ENCODE data around the gene NTPCR. TPM values are rescaled to one million over a fixed set of nuclear protein-coding genes. Genes with fewer than 3 reads are reported as not detected.

The NTPCR gene
- total RNA-seq, 2 experiments from 2014 or later, result 41.7 to 45.0 TPM

DNA sequence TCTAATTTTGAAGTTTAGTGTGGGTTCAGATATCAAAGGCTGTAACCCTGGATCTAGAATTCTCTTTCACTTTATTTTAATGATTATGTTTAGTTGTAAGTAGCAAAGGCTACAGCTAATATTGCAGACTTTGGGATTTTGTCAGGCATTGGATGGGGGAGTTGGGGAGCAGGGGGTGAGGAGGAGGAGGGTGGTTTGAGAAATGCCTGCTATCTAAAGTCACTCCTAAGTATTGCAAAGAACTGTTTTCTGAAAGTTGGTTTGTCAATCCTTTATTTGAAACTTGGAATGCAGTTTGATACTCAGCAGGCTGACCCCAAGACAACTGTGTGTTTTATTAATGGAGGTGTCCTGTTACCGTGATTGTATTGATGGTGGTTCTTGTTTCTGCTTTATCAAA, 1.2 kb downstream of the NTPCR start:
- no peaks in the 10 kb centered on the region for H3K27me3 Mint-ChIP-seq
- intact Hi-C loops (cut with micrococcal nuclease), result loop anchor here (1.0 to 5.0 kb wide), 5 partner anchors 27 to 321 kb away; partner anchors contain the start of genes MAP10 and SIPA1L2
- DNase-seq, result no peak
- peaks cover 11% of the 10 kb centered on the region for H3K36me3 Mint-ChIP-seq
- peaks cover 34% of the 10 kb centered on the region for H3K4me1 Mint-ChIP-seq (ENCODE audit: low read depth)
- H3K9me3 Mint-ChIP-seq, result no peaks in the 10 kb centered on the region
- CTCF ChIA-PET, result interaction anchor here (0.6 to 1.3 kb wide), 4 partner anchors 11 to 322 kb away, joined by 3 to 6 read pairs (median 4); partner anchors contain the start of gene SIPA1L2
- POLR2A ChIA-PET, result interaction anchor here (1.3 kb wide), 1 partner anchor 28 kb away, joined by 3 read pairs; no protein-coding TSS in a partner anchor
- H3K27ac Mint-ChIP-seq, result no peak overlapping the region
- H3K4me3 Mint-ChIP-seq, result peak overlapping the region; percentile 93

DNA sequence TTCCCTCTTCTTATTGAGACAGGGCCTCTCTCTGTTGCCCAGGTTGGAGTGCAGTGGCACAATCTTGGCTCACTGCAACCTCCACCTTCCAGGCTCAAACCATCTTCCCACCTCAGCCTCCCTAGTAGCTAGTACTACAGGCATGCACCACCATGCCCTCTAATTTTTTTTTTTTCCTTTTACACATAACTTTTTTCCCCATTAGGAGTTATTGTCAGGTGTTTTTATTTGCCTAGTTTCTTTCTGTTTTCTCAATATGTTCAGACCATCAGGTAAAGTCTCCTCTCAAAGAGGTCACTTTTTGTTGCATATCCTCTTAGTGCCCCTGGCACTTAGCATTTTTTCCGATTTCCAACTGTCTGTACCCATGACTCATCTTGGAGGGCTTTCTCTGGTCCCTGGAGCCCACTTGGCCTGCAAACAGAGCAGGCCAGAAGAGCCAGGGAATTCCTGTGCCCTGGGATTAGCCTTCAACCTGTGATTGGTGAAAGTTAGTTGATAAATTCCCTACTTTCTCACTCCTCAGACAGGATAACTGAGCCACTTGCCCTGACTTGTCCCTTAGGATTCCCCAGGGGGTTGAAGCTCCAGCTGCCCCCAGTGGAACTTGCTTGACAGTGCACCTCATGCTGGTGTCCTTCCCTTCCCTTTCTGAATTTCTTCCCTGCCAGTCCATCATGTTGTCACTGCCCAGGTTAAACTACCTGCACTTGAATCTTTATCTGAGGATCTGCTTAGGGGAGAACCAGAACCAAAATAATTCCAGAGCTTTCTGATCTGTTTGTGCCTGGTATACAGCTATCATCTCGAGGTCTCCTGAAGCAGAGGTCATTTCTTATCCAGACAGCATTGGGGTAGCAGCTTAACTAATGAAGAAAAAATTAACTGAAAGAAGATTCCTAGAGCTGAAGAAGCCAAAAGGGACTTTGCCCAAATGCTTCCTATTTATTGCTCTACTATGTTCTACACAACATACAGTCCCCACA, 2.4 kb downstream of the NTPCR start:
- peaks cover 34% of the 10 kb centered on the region for H3K4me1 Mint-ChIP-seq (ENCODE audit: low read depth)
- peak; percentile 46 for DNase-seq
- peaks cover 20% of the 10 kb centered on the region for H3K36me3 Mint-ChIP-seq
- intact Hi-C loops (cut with micrococcal nuclease), result loop anchor here (5.0 kb wide), 1 partner anchor 41 kb away; no protein-coding TSS in a partner anchor
- ChIA-PET POLR2A (interaction anchor here (0.8 kb wide), 1 partner anchor 1020 kb away, joined by 4 read pairs; no protein-coding TSS in a partner anchor), CTCF (interaction anchor here (0.7 to 1.6 kb wide), 6 partner anchors 10 to 316 kb away, joined by 3 to 7 read pairs (median 4); partner anchors contain the start of gene MAP10)
- H3K27me3 Mint-ChIP-seq, result no peaks in the 10 kb centered on the region
- no peak overlapping the region for H3K4me3 Mint-ChIP-seq
- peaks cover 3% of the 10 kb centered on the region for H3K9me3 Mint-ChIP-seq
- no peak overlapping the region for H3K27ac Mint-ChIP-seq

DNA sequence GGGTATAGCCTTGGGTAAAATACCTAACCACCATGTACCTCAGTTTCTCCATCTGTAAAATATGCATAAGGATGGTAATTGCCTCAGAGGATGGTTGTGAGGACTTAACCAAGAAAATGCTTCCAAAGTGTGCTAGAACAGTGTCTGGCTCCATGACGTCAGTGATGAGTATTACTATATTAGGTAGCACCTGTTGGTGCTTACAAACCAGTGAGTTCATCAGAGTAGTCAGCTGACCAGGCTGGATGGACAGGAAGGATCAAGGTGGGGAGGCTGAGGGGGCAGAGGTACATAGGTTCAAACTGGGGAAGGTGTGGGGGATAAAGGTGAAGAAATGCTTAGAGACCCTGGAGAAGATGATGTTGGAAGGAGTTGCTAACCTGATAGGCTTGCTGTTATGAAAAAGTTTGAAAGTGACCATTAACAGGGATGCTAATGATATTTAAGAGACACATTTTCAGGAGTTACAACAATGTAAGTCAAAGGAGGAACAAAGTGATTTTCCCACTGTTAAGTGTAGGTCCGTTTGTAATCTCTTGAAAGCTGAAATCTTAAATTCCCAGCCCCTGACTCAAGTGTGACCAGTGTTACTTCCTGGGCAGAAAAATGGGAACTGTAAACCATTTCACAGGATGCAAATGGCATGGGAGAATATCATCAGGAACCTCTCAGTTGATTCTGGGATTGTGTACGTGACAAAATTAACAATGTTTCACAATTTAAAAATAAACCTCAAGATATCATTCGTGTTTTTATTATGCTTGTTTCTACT, 4.4 kb downstream of the NTPCR start:
- Mint-ChIP-seq H3K9me3 (peaks cover 11% of the 10 kb centered on the region), H3K4me3 (no peak overlapping the region), H3K27me3 (no peaks in the 10 kb centered on the region), H3K27ac (no peak overlapping the region), H3K36me3 (peaks cover 38% of the 10 kb centered on the region), H3K4me1 (ENCODE audit: low read depth) (peaks cover 27% of the 10 kb centered on the region)
- CTCF ChIA-PET, result no interaction called here
- POLR2A ChIA-PET, result no interaction called here
- intact Hi-C loops (cut with micrococcal nuclease), result loop anchor here (5.0 kb wide), 1 partner anchor 42 kb away; no protein-coding TSS in a partner anchor
- DNase-seq, result no peak

DNA sequence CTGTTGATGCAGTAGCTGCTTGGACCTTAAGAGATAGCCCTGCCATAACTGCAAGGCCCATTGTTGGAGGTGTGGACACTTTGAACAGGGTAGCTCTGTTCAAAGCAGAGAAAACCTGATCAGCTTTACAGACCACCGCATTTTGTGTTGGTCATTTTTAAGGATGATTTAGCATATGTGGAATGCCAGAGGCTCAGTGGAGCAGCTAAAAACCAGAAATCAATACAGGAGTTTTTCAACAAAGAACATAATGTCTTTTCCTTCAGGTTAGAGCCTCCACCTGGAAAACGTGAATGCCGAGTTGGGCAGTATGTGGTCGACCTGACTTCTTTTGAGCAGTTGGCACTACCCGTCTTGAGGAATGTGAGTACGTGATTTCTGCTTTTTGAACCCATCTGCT, 5.7 kb downstream of the NTPCR start:
- Mint-ChIP-seq H3K9me3 (peaks cover 11% of the 10 kb centered on the region), H3K27ac (no peak overlapping the region), H3K27me3 (no peaks in the 10 kb centered on the region), H3K4me1 (ENCODE audit: low read depth) (peaks cover 21% of the 10 kb centered on the region), H3K4me3 (no peak overlapping the region), H3K36me3 (peaks cover 44% of the 10 kb centered on the region)
- DNase-seq, result no peak
- ChIA-PET POLR2A (no interaction called here), CTCF (no interaction called here)
- intact Hi-C loops (cut with micrococcal nuclease), result no loop called here

DNA sequence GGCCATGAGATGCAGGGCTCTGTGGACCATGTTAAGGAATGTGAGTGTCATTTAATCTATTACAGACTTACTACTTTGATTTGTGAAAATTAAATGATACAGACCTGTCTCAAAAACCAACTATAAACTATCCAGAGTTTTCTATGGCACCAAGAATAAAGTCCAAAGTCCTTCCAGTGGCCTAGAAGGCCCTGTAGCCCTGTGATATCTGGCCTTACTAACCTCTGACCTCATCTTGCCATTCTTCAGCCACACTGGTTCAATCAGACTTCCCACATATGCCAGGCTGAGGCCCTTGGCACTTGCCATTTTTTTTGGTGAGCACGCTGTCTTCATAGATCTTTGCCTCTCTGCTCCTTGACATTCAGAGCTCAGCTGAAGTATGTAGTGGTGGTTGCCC, 7.7 kb downstream of the NTPCR start:
- Mint-ChIP-seq H3K4me1 (ENCODE audit: low read depth) (peaks cover 2% of the 10 kb centered on the region), H3K27ac (no peak overlapping the region), H3K36me3 (peaks cover 46% of the 10 kb centered on the region), H3K27me3 (no peaks in the 10 kb centered on the region), H3K4me3 (no peak overlapping the region), H3K9me3 (peaks cover 11% of the 10 kb centered on the region)
- DNase-seq, result no peak
- ChIA-PET POLR2A (no interaction called here), CTCF (no interaction called here)
- intact Hi-C loops (cut with micrococcal nuclease), result no loop called here

DNA sequence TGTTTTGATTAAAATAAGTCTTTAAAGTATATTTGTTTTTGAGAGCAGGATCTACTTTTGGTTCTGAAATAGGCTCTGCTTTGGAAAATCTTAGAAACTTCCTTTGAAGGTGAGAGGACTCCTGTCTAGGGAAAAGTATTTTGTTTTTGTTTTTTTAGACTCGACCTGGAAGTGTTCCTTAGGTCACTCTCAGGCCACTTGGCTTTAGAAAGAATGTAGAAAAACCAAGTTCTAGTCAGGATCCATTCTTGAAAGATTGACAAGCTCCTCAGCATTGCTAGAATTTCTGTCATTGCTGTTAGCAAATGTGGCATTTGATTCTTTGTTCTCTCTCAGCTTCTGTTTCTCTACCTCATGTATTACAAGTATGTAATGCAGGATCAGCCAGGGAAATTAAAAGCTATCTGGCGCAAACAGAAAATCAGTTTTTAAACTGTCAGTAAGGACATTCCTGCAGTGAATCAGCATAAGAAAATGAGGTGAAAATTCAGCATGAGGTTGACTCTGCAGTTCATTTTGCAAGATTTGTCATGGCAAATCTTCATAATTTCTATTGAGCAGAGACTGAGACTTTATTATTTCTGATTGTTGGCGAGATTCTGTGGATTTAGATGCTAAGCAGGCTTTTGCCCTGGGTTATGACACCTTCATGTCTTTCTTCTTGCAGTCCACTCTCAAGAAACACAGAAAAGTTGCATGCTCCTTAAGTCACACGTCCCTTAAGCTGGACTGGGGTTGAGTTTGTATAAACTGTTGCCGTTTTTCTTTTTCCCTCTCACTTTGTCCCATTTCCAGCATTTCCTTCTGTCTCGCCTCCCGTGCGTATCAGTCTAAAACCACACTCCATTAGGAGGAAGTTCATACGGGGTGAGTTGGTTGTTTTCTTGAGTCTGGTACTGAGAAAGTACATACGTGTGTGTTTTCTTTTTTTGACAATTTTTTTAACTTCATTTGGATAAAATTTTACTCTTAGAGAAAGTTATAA, 12.6 kb downstream of the NTPCR start:
- intact Hi-C loops (cut with micrococcal nuclease), result no loop called here
- H3K27me3 Mint-ChIP-seq, result no peaks in the 10 kb centered on the region
- no peak overlapping the region for H3K27ac Mint-ChIP-seq
- peaks cover 6% of the 10 kb centered on the region for H3K4me1 Mint-ChIP-seq (ENCODE audit: low read depth)
- peaks cover 7% of the 10 kb centered on the region for H3K9me3 Mint-ChIP-seq
- no peak overlapping the region for H3K4me3 Mint-ChIP-seq
- H3K36me3 Mint-ChIP-seq, result peaks cover 37% of the 10 kb centered on the region
- ChIA-PET POLR2A (no interaction called here), CTCF (interaction anchor here (1.2 to 1.9 kb wide), 2 partner anchors 10 to 12 kb away, joined by 4 to 7 read pairs; no protein-coding TSS in a partner anchor)
- DNase-seq, result no peak

DNA sequence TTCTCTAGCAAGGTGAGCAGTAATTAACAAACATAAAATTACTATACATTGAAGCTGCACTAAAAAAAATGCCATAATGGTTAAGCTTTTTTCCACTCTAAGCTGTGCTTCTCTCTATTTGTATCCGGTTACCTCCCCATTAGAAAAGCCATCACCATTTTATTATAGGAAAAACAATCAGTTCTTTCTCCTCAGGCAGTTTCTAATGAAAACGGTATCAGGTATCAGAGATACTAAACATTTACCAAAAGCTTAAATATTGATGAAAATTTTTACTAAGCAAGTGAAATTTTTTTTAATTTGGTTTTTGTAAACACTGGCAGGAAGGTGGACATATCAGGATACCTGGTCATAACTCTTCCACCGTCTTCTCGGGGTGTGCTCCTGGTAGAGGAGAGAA, 14.2 kb downstream of the NTPCR start:
- H3K27me3 Mint-ChIP-seq, result no peaks in the 10 kb centered on the region
- intact Hi-C loops (cut with micrococcal nuclease), result no loop called here
- H3K4me1 Mint-ChIP-seq (ENCODE audit: low read depth), result peaks cover 6% of the 10 kb centered on the region
- H3K9me3 Mint-ChIP-seq, result no peaks in the 10 kb centered on the region
- H3K36me3 Mint-ChIP-seq, result peaks cover 28% of the 10 kb centered on the region
- DNase-seq, result no peak
- CTCF ChIA-PET, result no interaction called here
- no peak overlapping the region for H3K27ac Mint-ChIP-seq
- POLR2A ChIA-PET, result no interaction called here
- no peak overlapping the region for H3K4me3 Mint-ChIP-seq

DNA sequence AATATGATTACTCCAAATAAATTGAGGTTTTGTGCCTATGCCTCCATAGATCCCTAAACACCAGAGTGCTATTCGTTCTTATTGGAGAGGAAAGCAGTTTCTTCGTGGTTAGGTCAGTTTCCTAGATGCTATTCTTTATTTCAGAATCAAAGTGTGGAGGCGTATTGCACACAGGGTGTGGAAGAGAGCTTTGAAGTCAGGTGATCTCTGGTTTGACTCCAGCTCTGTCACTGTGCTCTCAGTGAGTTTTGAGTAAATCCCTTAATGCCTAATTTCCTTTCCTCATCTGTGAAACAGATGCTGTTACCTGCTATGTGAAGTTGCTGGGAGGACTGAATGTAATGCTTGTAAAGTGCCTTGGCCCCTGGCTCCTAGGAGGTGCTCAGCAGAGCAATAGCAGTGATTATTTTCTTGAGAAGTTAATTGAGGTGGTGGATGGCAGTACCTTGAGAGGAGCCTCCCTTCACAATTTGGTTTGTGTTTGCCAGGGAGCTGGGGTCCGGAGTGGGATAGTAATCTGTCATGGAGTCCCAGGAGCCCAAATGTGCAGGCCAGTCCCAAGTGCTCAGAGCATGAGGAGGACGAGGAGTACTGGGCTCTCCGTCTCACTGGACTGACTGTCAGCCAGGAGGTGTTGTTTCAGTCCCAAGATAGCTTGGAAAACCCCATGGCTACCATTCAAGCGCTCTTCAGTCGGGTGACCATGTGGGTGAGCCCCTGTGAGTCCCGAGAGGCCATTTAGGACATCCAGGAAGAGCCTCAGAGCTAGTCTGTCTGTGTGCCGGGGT, 14.9 kb downstream of the NTPCR start:
- no peaks in the 10 kb centered on the region for H3K9me3 Mint-ChIP-seq
- intact Hi-C loops (cut with micrococcal nuclease), result no loop called here
- ChIA-PET CTCF (no interaction called here), POLR2A (no interaction called here)
- H3K4me1 Mint-ChIP-seq (ENCODE audit: low read depth), result peaks cover 6% of the 10 kb centered on the region
- H3K36me3 Mint-ChIP-seq, result peaks cover 32% of the 10 kb centered on the region
- H3K4me3 Mint-ChIP-seq, result no peak overlapping the region
- no peaks in the 10 kb centered on the region for H3K27me3 Mint-ChIP-seq
- no peak overlapping the region for H3K27ac Mint-ChIP-seq
- DNase-seq, result no peak

DNA sequence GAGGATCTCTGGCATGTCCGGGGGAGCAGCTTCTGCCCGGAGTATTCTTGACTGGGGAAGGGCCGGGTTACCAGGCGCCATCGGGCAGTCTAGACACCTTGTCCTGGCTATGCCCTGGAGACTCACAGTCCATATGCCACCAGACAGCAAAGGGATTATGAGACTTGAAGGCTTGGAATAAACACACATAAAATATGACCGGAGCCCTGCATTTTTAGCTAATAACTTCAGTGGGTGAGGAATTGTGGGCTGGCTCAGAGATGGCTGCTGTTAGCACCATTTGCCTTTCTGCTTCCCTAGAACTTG, 15.5 kb downstream of the NTPCR start:
- Mint-ChIP-seq H3K36me3 (peaks cover 33% of the 10 kb centered on the region), H3K4me3 (no peak overlapping the region), H3K27me3 (no peaks in the 10 kb centered on the region), H3K4me1 (ENCODE audit: low read depth) (peaks cover 6% of the 10 kb centered on the region), H3K27ac (no peak overlapping the region), H3K9me3 (no peaks in the 10 kb centered on the region)
- ChIA-PET CTCF (no interaction called here), POLR2A (no interaction called here)
- intact Hi-C loops (cut with micrococcal nuclease), result no loop called here
- no peak for DNase-seq

DNA sequence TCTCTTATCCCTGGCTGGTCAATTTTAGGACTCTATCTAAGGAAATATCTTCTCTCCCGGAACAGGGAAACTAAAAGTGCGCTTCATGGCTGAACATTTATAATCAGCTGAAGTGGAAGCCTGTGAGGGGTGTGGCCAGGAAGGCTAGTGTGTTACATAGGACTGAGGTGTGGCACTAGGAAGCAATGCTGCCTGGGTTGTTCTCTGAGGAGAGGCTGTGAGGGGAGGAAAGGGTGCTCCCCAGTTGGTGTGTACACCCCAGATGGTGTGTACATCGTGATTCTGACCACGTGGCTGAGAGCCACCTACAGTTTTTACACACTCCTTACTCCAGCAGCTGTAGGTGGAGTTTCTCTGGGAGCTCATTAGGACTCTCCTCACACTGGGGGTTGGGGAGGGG, 16.3 kb downstream of the NTPCR start:
- Mint-ChIP-seq H3K27me3 (no peaks in the 10 kb centered on the region), H3K36me3 (peaks cover 35% of the 10 kb centered on the region), H3K9me3 (peaks cover under 1% of the 10 kb centered on the region), H3K4me3 (no peak overlapping the region), H3K27ac (no peak overlapping the region), H3K4me1 (ENCODE audit: low read depth) (peaks cover 6% of the 10 kb centered on the region)
- ChIA-PET CTCF (no interaction called here), POLR2A (no interaction called here)
- intact Hi-C loops (cut with micrococcal nuclease), result no loop called here
- no peak for DNase-seq

DNA sequence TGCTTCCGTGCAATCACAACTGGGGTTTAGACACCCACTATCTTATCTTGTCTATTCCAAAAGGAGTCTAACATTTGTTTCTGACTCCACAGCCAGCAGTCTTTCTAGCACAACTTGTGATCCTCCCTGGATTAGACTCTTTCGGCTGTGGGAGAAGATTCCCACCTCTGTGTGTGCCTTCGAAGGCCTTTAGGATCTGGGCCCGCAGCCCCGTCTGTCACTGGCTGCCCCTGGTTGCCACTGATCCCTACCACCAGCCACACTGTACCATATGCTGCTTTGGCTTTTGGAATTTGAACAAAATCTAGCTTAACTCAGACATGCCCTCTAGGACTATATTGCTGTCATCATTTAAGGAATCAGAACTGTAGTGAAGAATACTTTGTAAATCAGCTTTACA, 18.0 kb downstream of the NTPCR start:
- H3K9me3 Mint-ChIP-seq, result peaks cover 12% of the 10 kb centered on the region
- H3K4me1 Mint-ChIP-seq (ENCODE audit: low read depth), result peaks cover 4% of the 10 kb centered on the region
- no peak overlapping the region for H3K27ac Mint-ChIP-seq
- no peak for DNase-seq
- H3K36me3 Mint-ChIP-seq, result peaks cover 51% of the 10 kb centered on the region
- intact Hi-C loops (cut with micrococcal nuclease), result no loop called here
- H3K27me3 Mint-ChIP-seq, result no peaks in the 10 kb centered on the region
- CTCF ChIA-PET, result no interaction called here
- POLR2A ChIA-PET, result no interaction called here
- H3K4me3 Mint-ChIP-seq, result no peak overlapping the region
